Upper lobe of left lung (tissue), 4 donors: ENCODE measurements around the gene HIGD1B.

ENCODE experiments used
- CTCF ChIP-seq, 6 experiments: fragments of 450-650 bp in 4 of 6; fragments of 200-600 bp in 2 of 6; sonication (generic) in 2 of 6; IDR thresholded peaks; one replicate each; pipeline ENCODE4 v1.5.1; 2016 to 2019; ENCODE audit warnings: antibody characterized with exemption in 6 of 6
- EP300 ChIP-seq, 4 donors: sonication (generic); formaldehyde crosslinking; IDR thresholded peaks; one replicate each; pipeline ENCODE4 v1.5.1; 2017; ENCODE audit warnings: antibody characterized with exemption in 4 of 4, control low read depth in 2 of 4
- POLR2A ChIP-seq, 4 donors: fragments of 450-650 bp; IDR thresholded peaks; one replicate each; pipeline ENCODE4 v1.5.1; 2016 to 2017; ENCODE audit warnings: antibody characterized with exemption in 4 of 4, mild to moderate bottlenecking in 2 of 4
- POLR2AphosphoS5 ChIP-seq, 2 donors: sonication (generic); formaldehyde crosslinking; IDR thresholded peaks; one replicate each; pipeline ENCODE4 v1.5.1; 2017; ENCODE audit warnings: antibody characterized with exemption in 2 of 2

GRCh38 chr17:44892250-44892649, 44.6 kb downstream of the HIGD1B start:
- TF ChIP-seq CTCF (IDR thresholded peaks at IDR 0.05) (no peak), POLR2AphosphoS5 (IDR thresholded peaks at IDR 0.05) (no peak), POLR2A (IDR thresholded peaks at IDR 0.05) (no peak), EP300 (IDR thresholded peaks at IDR 0.05) (no peak)
